Measurements from ENCODE around the gene MID2.
"Not testable (repeated sequence)": the region's sequence is repeated elsewhere in the genome, so short reads cannot be mapped to it uniquely, and the experiment has no call there.

DNA sequence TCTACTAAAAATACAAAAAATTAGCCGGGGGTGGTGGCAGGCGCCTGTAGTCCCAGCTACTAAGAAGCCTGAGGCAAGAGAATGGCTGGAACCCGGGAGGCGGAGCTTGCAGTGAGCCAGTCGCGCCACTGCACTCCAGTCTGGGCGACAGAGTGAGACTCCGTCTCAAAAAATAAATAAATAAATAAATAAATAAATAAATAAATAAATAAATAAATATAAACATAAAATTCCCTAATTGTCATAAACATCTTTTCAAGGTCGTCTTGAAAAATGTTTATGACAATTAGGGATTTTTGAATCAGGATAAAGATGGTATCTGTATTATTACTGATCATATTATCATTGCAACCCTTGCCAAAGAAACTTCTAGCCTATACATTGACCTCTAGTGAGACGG, 15.6 kb upstream of the MID2 start:
- TF ChIP-seq, protein P1, sequence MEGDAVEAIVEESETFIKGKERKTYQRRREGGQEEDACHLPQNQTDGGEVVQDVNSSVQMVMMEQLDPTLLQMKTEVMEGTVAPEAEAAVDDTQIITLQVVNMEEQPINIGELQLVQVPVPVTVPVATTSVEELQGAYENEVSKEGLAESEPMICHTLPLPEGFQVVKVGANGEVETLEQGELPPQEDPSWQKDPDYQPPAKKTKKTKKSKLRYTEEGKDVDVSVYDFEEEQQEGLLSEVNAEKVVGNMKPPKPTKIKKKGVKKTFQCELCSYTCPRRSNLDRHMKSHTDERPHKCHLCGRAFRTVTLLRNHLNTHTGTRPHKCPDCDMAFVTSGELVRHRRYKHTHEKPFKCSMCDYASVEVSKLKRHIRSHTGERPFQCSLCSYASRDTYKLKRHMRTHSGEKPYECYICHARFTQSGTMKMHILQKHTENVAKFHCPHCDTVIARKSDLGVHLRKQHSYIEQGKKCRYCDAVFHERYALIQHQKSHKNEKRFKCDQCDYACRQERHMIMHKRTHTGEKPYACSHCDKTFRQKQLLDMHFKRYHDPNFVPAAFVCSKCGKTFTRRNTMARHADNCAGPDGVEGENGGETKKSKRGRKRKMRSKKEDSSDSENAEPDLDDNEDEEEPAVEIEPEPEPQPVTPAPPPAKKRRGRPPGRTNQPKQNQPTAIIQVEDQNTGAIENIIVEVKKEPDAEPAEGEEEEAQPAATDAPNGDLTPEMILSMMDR (IDR thresholded peaks at IDR 0.05), result not testable (repeated sequence)
- not testable (repeated sequence) for TF ChIP-seq POLR2A (IDR thresholded peaks at IDR 0.05)
